Measurements from ENCODE around the gene RAPGEF5.

The RAPGEF5 gene

GRCh38 chr7:22295402-22296264 lies 61.3 kb downstream of the RAPGEF5 start:
- Histone ChIP-seq H3K4me3 (ENCODE audit: insufficient read depth, low read depth, low read length, poor library complexity, severe bottlenecking) (no peak overlapping the region), H3K27me3 (replicated peaks; ENCODE audit: control insufficient read depth, insufficient read depth, low read length, poor library complexity, severe bottlenecking) (no peaks in the 10 kb centered on the region), H3K27ac (ENCODE audit: insufficient read depth, low read length, poor library complexity, severe bottlenecking) (no peak overlapping the region), H3K36me3 (ENCODE audit: control insufficient read depth, insufficient read depth, low read length) (no peaks in the 10 kb centered on the region), H3K9me3 (ENCODE audit: control insufficient read depth, low read length) (no peaks in the 10 kb centered on the region), H3K4me1 (ENCODE audit: control insufficient read depth, insufficient read depth, low read length, poor library complexity, severe bottlenecking) (no peaks in the 10 kb centered on the region)
- no peak for DNase-seq

GRCh38 chr7:22292531-22292930 lies 64.4 kb downstream of the RAPGEF5 start:
- Histone ChIP-seq H3K4me1 (ENCODE audit: control insufficient read depth, insufficient read depth, low read length, poor library complexity, severe bottlenecking) (no peaks in the 10 kb centered on the region), H3K36me3 (ENCODE audit: control insufficient read depth, insufficient read depth, low read length) (no peaks in the 10 kb centered on the region), H3K27ac (ENCODE audit: insufficient read depth, low read length, poor library complexity, severe bottlenecking) (no peak overlapping the region), H3K9me3 (ENCODE audit: control insufficient read depth, low read length) (no peaks in the 10 kb centered on the region), H3K27me3 (replicated peaks; ENCODE audit: control insufficient read depth, insufficient read depth, low read length, poor library complexity, severe bottlenecking) (no peaks in the 10 kb centered on the region), H3K4me3 (ENCODE audit: insufficient read depth, low read depth, low read length, poor library complexity, severe bottlenecking) (no peak overlapping the region)
- DNase-seq: no peak

GRCh38 chr7:22291977-22292376 lies 65.0 kb downstream of the RAPGEF5 start:
- no peak overlapping the region for H3K4me3 ChIP-seq (ENCODE audit: insufficient read depth, low read depth, low read length, poor library complexity, severe bottlenecking)
- H3K36me3 ChIP-seq (ENCODE audit: control insufficient read depth, insufficient read depth, low read length): no peaks in the 10 kb centered on the region
- H3K27ac ChIP-seq (ENCODE audit: insufficient read depth, low read length, poor library complexity, severe bottlenecking): no peak overlapping the region

GRCh38 chr7:22288202-22288601 lies 68.8 kb downstream of the RAPGEF5 start:
- Histone ChIP-seq H3K36me3 (ENCODE audit: control insufficient read depth, insufficient read depth, low read length) (no peaks in the 10 kb centered on the region), H3K27me3 (replicated peaks; ENCODE audit: control insufficient read depth, insufficient read depth, low read length, poor library complexity, severe bottlenecking) (no peaks in the 10 kb centered on the region), H3K9me3 (ENCODE audit: control insufficient read depth, low read length) (no peaks in the 10 kb centered on the region), H3K4me1 (ENCODE audit: control insufficient read depth, insufficient read depth, low read length, poor library complexity, severe bottlenecking) (no peaks in the 10 kb centered on the region), H3K27ac (ENCODE audit: insufficient read depth, low read length, poor library complexity, severe bottlenecking) (no peak overlapping the region), H3K4me3 (ENCODE audit: insufficient read depth, low read depth, low read length, poor library complexity, severe bottlenecking) (no peak overlapping the region)
- no peak for DNase-seq

More at GRCh38 chr7:22291977-22292376, 65.0 kb downstream of the RAPGEF5 start:
- H3K27me3 ChIP-seq (replicated peaks; ENCODE audit: control insufficient read depth, insufficient read depth, low read length, poor library complexity, severe bottlenecking): no peaks in the 10 kb centered on the region
- no peaks in the 10 kb centered on the region for H3K4me1 ChIP-seq (ENCODE audit: control insufficient read depth, insufficient read depth, low read length, poor library complexity, severe bottlenecking)
- no peak for DNase-seq
- H3K9me3 ChIP-seq (ENCODE audit: control insufficient read depth, low read length): no peaks in the 10 kb centered on the region

GRCh38 chr7:22287412-22287811 lies 69.5 kb downstream of the RAPGEF5 start:
- no peaks in the 10 kb centered on the region for H3K9me3 ChIP-seq (ENCODE audit: control insufficient read depth, low read length)
- H3K4me1 ChIP-seq (ENCODE audit: control insufficient read depth, insufficient read depth, low read length, poor library complexity, severe bottlenecking): no peaks in the 10 kb centered on the region
- no peak overlapping the region for H3K4me3 ChIP-seq (ENCODE audit: insufficient read depth, low read depth, low read length, poor library complexity, severe bottlenecking)
- no peaks in the 10 kb centered on the region for H3K36me3 ChIP-seq (ENCODE audit: control insufficient read depth, insufficient read depth, low read length)
- DNase-seq: no peak
- H3K27ac ChIP-seq (ENCODE audit: insufficient read depth, low read length, poor library complexity, severe bottlenecking): no peak overlapping the region
- no peaks in the 10 kb centered on the region for H3K27me3 ChIP-seq (replicated peaks; ENCODE audit: control insufficient read depth, insufficient read depth, low read length, poor library complexity, severe bottlenecking)

GRCh38 chr7:22286436-22286835 lies 70.5 kb downstream of the RAPGEF5 start:
- H3K36me3 ChIP-seq (ENCODE audit: control insufficient read depth, insufficient read depth, low read length): no peaks in the 10 kb centered on the region
- H3K4me1 ChIP-seq (ENCODE audit: control insufficient read depth, insufficient read depth, low read length, poor library complexity, severe bottlenecking): no peaks in the 10 kb centered on the region
- H3K27ac ChIP-seq (ENCODE audit: insufficient read depth, low read length, poor library complexity, severe bottlenecking): no peak overlapping the region
- H3K4me3 ChIP-seq (ENCODE audit: insufficient read depth, low read depth, low read length, poor library complexity, severe bottlenecking): no peak overlapping the region
- no peaks in the 10 kb centered on the region for H3K27me3 ChIP-seq (replicated peaks; ENCODE audit: control insufficient read depth, insufficient read depth, low read length, poor library complexity, severe bottlenecking)
- H3K9me3 ChIP-seq (ENCODE audit: control insufficient read depth, low read length): no peaks in the 10 kb centered on the region
- DNase-seq: no peak

- H3K4me3 ChIP-seq (ENCODE audit: insufficient read depth, low read depth, low read length, poor library complexity, severe bottlenecking): no peak overlapping the region
- H3K4me1 ChIP-seq (ENCODE audit: control insufficient read depth, insufficient read depth, low read length, poor library complexity, severe bottlenecking): no peaks in the 10 kb centered on the region
- no peak overlapping the region for H3K27ac ChIP-seq (ENCODE audit: insufficient read depth, low read length, poor library complexity, severe bottlenecking)
- H3K27me3 ChIP-seq (replicated peaks; ENCODE audit: control insufficient read depth, insufficient read depth, low read length, poor library complexity, severe bottlenecking): no peaks in the 10 kb centered on the region
- no peaks in the 10 kb centered on the region for H3K36me3 ChIP-seq (ENCODE audit: control insufficient read depth, insufficient read depth, low read length)
- no peaks in the 10 kb centered on the region for H3K9me3 ChIP-seq (ENCODE audit: control insufficient read depth, low read length)
- no peak for DNase-seq
Measured at GRCh38 chr7:22281481-22281880, 75.5 kb downstream of the RAPGEF5 start.

- Histone ChIP-seq H3K27me3 (replicated peaks; ENCODE audit: control insufficient read depth, insufficient read depth, low read length, poor library complexity, severe bottlenecking) (no peaks in the 10 kb centered on the region), H3K4me3 (ENCODE audit: insufficient read depth, low read depth, low read length, poor library complexity, severe bottlenecking) (no peak overlapping the region), H3K27ac (ENCODE audit: insufficient read depth, low read length, poor library complexity, severe bottlenecking) (no peak overlapping the region), H3K9me3 (ENCODE audit: control insufficient read depth, low read length) (no peaks in the 10 kb centered on the region), H3K36me3 (ENCODE audit: control insufficient read depth, insufficient read depth, low read length) (no peaks in the 10 kb centered on the region), H3K4me1 (ENCODE audit: control insufficient read depth, insufficient read depth, low read length, poor library complexity, severe bottlenecking) (no peaks in the 10 kb centered on the region)
- DNase-seq: no peak
Measured at GRCh38 chr7:22280031-22280430, 76.9 kb downstream of the RAPGEF5 start.

- Histone ChIP-seq H3K27me3 (replicated peaks; ENCODE audit: control insufficient read depth, insufficient read depth, low read length, poor library complexity, severe bottlenecking) (no peaks in the 10 kb centered on the region), H3K9me3 (ENCODE audit: control insufficient read depth, low read length) (no peaks in the 10 kb centered on the region), H3K27ac (ENCODE audit: insufficient read depth, low read length, poor library complexity, severe bottlenecking) (no peak overlapping the region), H3K4me1 (ENCODE audit: control insufficient read depth, insufficient read depth, low read length, poor library complexity, severe bottlenecking) (no peaks in the 10 kb centered on the region), H3K36me3 (ENCODE audit: control insufficient read depth, insufficient read depth, low read length) (no peaks in the 10 kb centered on the region), H3K4me3 (ENCODE audit: insufficient read depth, low read depth, low read length, poor library complexity, severe bottlenecking) (no peak overlapping the region)
- no peak for DNase-seq
Measured at GRCh38 chr7:22278660-22279059, 78.3 kb downstream of the RAPGEF5 start.

GRCh38 chr7:22277375-22277774 lies 79.6 kb downstream of the RAPGEF5 start:
- DNase-seq: no peak

More at GRCh38 chr7:22277375-22277774, 79.6 kb downstream of the RAPGEF5 start:
- Histone ChIP-seq H3K27me3 (replicated peaks; ENCODE audit: control insufficient read depth, insufficient read depth, low read length, poor library complexity, severe bottlenecking) (no peaks in the 10 kb centered on the region), H3K4me1 (ENCODE audit: control insufficient read depth, insufficient read depth, low read length, poor library complexity, severe bottlenecking) (no peaks in the 10 kb centered on the region), H3K36me3 (ENCODE audit: control insufficient read depth, insufficient read depth, low read length) (no peaks in the 10 kb centered on the region), H3K4me3 (ENCODE audit: insufficient read depth, low read depth, low read length, poor library complexity, severe bottlenecking) (no peak overlapping the region), H3K27ac (ENCODE audit: insufficient read depth, low read length, poor library complexity, severe bottlenecking) (no peak overlapping the region), H3K9me3 (ENCODE audit: control insufficient read depth, low read length) (no peaks in the 10 kb centered on the region)

Measured in effector memory CD4-positive, alpha-beta T cell (primary cell).